Muscle of back (tissue), 11 donors: ENCODE measurements around the gene PRKCE. TPM values are rescaled to one million over a fixed set of nuclear protein-coding genes. Genes with fewer than 3 reads are reported as not detected.
A peak's percentile ranks its signal among the peaks of the same experiment; 100 is the strongest.
"Not testable (repeated sequence)": the region's sequence is repeated elsewhere in the genome, so short reads cannot be mapped to it uniquely, and the experiment has no call there.

ENCODE experiments used
- DNase-seq, 3 donors: peaks; one replicate each; pipeline versions ENCODE4 v3.0.0 to v3.0.0-alpha.2; 2013
- polyA plus RNA-seq, 10 donors: library from polyadenylated mRNA; unstranded; fragments of 120-200 nt; gene quantifications; one replicate each; pipeline ENCODE4 v1.2.1, GENCODE V29; 2013; ENCODE audit not compliant: insufficient read length in 10 of 10

Gene PRKCE
- polyA plus RNA-seq, 10 donors = 4.6 to 7.8 (median 6.1) TPM

- no peak for DNase-seq
Observed at GRCh38 chr2:45907592-45907991, 256.1 kb downstream of the PRKCE start.

GRCh38 chr2:45908316-45909170 is 257.1 kb downstream of the PRKCE start:
- DNase-seq = peak in 1 of 3 donors; percentile 59

GRCh38 chr2:45909171-45909565 is 257.7 kb downstream of the PRKCE start:
- DNase-seq = no peak

- no peak for DNase-seq
Observed at GRCh38 chr2:45909677-45910191, 258.3 kb downstream of the PRKCE start.

DNA sequence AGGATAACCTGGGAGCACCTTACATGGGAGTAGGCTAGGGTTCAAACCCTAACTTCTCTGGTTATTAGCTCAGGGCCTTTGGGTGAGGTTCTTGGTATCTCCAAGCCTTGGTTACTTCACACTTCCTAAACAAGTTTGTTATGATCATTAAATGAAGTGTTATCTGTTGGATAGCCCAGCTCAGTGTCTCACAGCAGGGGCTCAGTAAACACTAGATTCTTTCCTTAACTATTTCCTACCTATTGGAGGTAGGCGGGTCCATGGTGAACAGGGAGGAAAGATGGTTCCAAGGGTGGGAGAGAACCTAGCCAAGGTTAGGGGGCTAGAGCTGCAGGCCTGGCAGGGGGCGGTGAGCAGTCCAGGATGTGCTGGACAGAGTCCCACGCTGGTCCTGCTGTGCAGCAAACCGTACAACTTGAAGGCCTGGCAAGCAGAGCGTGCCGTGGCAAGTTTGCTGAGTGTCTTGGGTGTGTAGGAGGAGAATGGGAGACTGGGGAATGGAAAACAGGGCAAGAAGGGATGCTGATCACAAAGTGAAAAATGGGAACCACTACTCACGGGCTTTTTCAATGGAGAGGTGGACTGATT is 259.1 kb downstream of the PRKCE start:
- no peak for DNase-seq

DNA sequence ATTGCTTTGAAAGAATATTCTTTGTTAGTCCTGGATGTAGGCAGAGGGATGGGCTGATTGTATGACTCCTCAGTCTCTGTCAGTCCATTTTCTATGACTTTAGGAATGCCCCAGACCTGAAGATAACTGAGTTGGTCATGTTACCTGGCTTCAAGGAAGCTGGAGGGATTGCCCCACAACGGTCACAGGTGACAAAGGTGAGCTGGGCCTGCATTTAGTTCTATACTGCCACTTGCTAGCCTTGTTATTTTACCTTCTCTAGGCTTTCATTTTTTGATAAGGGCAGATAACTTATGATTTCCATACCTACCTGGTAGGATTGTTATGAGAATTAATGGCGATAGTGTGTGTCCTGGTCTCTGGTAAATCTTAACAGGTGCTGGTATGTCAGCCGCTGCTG is 260.1 kb downstream of the PRKCE start:
- no peak for DNase-seq

GRCh38 chr2:45912109-45912508 is 260.6 kb downstream of the PRKCE start:
- DNase-seq = no peak

- no peak for DNase-seq
Observed at GRCh38 chr2:45913539-45913938, 262.1 kb downstream of the PRKCE start.

GRCh38 chr2:45915523-45915922 is 264.0 kb downstream of the PRKCE start:
- DNase-seq = no peak

- not testable (repeated sequence) for DNase-seq
Observed at GRCh38 chr2:45917561-45918176, 266.2 kb downstream of the PRKCE start.

DNA sequence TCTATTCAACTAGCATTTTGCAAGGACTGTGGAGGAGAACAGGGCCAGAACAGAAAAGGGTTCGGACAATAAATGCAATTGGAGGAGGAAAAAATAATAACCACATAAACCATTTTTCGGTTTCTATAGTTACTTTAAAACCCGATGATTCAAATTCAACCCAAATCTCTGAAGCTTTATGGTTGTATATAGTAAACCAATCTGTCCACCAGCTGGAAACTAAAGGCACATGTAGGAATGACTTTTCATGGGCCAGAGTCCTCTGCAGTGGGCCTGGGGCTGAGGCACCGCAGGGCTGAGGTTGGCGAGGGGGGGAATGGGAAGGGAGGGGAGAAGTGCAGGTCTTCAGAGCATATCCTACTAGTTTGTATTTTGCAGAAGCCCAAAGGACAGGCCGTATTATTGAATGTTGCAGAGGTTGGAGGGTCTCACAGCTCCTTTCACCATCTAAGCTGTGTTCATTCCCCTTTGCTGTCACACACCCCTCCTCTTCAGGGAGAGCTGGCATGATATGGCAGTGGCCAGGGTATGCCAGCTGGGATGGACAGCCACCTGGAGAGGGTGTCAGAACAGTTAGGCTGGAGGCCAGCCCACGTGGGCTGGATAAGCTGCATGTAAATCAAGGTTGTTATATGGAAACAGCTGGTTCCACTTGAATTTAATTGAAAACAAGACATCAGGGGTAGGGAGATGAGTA is 267.1 kb downstream of the PRKCE start:
- DNase-seq = no peak

DNA sequence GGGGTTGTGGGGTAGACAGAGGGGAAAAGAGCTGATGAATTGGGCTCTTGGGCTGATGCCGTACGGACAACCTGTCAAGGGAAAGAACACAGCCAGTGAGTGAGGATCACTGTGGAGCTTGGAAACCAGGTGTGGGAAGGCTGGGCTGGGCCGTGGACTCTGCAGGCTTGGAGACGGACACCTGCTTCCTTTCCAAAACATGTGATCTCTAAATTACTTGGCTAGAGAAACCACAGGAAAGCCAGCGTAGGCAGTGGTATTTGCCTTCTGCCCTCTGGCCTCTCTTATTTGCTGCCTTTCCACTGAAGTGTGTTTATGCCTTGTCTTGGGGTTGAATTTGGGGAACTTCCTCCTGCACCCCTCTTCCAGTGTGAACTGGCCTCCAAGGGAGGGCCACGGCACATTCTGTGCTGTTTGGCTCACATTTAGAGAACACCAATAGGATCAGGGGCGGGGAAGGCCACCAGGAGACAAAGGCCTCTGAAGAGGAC is 267.7 kb downstream of the PRKCE start:
- DNase-seq = no peak

DNA sequence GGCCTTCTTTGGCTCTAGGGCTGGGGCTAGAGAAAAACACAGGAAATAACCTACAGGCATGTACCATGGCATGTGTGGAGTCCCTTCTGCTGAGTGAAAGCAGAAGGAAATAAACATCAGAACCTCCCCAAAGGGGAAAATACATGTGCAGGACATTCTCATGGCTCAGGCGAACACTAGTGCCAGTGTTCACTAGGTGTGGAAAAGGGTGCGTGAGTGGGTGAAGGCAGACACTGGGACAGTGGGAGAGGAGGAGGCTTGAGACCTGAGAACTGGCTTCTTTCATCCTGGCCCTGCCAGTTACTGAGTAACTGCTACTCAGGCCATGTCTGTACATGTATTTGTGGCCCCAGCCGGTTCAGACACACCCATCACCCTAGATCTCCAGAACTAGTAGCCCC is 268.2 kb downstream of the PRKCE start:
- no peak for DNase-seq

DNA sequence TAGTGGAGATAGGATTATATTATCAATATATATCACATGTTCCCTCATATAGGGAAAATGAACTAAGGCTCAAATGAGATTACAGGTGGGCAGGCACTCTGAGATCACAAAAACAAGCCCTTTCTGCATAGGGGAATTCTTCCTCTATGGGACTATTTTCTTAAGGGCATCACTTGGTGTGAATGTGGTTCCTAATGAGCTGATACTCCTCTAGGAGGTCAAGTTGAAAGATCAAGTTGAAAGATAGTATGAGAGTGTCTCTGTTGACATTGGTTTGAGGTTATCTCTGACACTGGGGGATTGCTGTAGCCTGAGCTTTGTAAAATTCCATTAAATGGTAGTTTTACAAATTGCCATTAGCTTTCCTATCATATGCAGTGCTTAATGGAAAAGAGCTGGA is 270.4 kb downstream of the PRKCE start:
- DNase-seq = no peak

DNA sequence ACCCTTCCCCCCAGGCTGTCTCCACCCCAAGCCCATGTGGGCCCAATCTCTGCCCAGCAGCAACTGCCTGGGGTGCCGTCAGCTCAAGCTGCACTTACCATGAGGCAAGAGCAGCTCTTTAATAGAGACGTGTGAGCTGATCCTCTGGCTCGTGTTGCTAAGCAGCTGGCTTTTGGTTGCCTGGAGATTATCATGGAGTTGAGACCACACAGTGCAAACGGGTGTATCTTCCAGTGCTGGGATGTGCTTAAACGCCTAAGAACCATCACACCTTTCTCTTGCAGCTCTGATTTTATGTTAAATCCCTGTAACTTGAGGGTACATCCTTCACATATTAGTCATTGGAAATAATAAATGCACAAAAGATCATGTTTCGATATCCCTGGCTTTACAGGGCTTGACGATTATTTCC is 271.1 kb downstream of the PRKCE start:
- DNase-seq = peak in 1 of 3 donors; percentile 53

DNA sequence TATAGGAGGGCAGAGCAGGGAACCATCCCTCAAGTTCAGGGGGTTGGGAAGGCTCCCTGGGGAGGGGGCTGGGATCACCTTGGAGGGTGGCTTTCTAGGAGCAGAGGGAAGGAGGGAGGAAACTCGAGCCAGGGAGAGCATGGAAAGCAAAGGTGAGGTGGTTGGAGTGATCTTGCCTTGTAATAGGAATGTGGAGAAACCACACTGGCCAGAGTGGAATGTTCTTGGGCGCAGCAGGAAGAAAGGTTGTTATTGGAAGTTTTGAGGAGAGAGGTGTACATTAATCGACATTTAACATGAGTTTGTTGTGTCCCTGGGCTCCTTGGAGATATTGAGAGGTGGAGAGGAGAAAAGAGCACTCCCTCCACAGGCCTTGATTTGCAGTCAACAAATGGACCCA is 272.2 kb downstream of the PRKCE start:
- DNase-seq = no peak

DNA sequence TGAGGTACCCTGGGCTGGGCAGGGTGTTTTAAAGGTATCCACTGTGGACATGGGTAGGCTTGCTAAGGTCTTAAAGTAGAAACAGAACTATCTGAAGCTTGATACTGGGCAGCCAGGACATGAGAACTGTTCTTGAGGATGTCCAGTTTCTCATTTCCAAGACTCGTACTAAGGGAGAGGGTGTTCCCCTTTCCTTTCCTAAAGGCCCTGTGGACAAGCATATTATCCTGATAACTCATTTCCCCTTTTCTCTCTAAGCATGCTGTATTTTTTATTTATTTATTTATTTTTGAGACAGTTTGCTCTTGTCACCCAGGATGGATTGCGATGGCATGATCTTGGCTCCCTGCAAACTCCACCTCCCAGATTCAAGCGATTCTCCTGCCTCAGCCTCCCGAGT is 273.6 kb downstream of the PRKCE start:
- no peak for DNase-seq

DNA sequence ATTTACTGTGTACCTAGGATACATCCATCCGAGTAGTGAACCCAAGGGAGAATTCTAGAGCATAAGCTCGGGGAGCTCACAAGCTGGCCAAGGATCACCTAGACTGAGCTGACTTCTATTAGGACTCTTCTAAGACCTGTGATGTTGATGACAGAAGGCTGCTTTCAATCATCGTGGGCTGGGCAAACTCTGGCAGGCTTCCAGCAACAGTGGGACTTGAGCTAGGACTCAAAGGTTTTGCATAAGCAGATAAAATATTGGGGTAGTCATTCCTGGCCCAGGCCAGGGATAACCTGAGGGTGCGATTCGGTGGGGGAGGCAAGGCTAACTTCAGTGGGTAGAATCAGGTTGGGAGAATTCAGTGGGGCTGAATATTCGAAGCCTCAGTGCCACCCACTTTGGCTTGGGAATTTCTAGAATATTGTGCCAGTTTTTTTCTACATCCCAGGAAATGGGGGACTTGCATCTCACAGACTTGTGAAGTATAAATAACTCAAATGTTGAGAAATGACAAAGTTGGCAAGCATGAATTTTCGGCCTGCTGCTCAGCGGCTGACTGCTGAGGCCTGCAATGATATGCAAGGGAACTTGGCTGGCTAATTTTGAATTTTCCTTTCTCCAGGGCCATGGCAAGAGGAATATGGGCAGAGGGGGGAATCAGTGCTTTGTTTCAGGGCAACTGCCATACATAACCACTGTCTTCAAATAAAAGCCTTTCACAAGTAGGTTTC is 274.3 kb downstream of the PRKCE start:
- no peak for DNase-seq

DNA sequence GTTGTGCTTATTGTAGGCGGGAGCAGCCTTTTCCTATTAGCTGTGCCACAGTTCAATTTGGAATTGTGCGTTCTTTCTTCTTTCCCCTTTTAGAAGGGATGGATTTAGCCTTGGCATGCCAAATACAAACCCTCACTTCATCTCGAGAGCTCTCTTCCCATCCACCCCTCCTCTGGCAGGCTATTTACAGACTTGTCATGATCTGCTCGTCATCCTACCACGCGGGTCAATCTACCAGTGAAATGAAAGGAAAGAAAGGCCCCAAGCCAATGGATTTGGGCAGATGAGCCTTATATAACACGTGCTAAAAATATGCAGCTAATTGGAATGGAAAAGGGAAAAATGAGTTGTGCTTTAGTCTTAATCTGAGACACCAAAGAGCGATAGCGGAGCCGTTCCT is 277.5 kb downstream of the PRKCE start:
- no peak for DNase-seq

DNA sequence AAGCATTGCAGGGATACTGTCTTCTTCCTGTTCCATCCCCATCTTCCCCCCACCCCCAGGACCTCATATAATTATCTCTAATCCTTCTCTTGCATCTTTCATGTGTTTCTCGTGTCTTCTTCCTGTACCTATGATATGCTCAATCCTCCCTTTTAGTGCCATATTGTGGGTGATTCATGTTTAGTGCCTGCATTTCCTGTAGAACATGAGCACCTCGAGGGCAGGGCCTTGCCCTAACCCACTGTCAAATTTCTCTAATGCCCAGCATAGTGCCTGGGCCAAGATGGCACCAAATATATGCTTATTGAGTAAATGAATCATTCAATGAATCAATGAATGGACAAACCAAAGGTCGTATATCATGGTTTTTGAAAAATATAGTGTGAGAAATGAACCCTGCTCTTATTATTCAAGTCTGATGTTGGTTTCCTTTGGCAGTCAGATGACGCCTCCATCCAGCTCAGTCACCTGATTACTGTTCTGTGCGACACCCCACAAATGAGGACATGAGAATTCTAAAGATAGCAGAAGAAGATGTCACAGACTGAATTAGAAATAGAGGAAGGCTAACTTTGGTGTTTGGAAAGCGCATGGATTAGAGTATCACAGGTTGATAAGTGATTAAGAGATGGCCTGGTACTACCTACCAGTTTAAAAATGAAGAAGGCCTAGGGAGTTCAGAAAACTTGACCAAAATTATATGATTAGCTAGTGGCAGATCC is 278.4 kb downstream of the PRKCE start:
- DNase-seq = no peak

DNA sequence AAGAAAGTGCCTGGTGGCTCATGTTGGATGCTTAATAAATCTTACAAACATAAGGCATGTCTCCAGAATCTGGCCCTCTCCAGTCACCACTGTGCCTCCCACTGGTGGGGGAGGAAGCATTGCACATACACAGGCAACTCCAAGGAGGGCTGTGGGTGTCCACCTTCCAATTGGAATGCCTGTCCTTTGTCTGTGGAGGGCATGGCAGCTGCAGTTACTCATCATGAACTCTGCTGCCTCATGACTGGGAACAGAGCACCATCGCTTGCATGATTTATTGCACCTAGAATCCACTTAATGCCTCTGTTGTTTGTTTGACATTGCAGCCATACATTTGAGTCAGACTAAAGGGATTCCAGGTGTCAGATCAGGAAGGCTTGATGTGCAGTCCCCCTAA is 278.9 kb downstream of the PRKCE start:
- no peak for DNase-seq
